Measurements from ENCODE around the gene DNAH7.

Gene DNAH7

GRCh38 chr2:196068271-196069209, at the start of gene DNAH7:
TSS of gene DNAH7 (minus strand) at chr2:196068837. CDS start at chr2:196068711, 126 bp downstream.
- Histone ChIP-seq H3K9ac (no peak within 1 kb of the TSS; the same call in 1 of the 2 replicates), H3K9me3 (no peaks in the 10 kb centered on the region), H3K4me3 (peak within 1 kb of the TSS; percentile 66), H3K36me3 (no peaks in the 10 kb centered on the region), H4K20me1 (no peaks in the 10 kb centered on the region), H3K27me3 (no peaks in the 10 kb centered on the region), H3K4me2 (peak within 1 kb of the TSS; percentile 92), H3K27ac (peak within 1 kb of the TSS; percentile 40; the same call in 1 of the 2 replicates), H3K4me1 (peaks cover 15% of the 10 kb centered on the region)
- TF ChIP-seq Cebpa-rat (IDR thresholded peaks at IDR 0.05): no peak

DNA sequence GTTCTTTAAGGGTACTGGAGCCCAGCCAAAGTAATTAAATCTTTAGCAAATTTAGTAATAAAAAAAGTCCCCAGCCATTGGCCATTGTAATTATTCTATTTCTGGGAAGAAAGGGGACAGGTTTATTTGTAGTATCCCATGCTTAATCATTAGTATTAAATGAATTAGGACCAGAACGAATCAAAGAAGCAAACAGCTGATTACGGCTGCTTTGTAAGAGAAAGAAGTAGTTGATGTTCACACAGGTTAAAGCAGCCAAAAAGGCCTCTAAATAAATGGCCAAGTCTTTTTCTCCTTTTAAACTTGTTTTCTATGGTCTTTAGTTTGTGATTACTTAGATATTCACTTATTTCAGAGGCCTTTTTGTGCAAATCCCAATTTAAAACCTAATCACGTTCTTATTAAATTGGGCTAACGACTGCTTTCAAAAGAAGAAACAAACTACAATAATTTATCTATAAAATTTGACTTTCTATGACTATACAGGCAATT, 48.6 kb upstream of the DNAH7 start:
- no peak overlapping the region for H3K9ac ChIP-seq
- H4K20me1 ChIP-seq: no peaks in the 10 kb centered on the region
- H3K9me3 ChIP-seq: no peaks in the 10 kb centered on the region
- H3K4me2 ChIP-seq: no peak overlapping the region
- TF ChIP-seq Cebpa-rat (IDR thresholded peaks at IDR 0.05): no peak
- no peak overlapping the region for H3K27ac ChIP-seq
- no peaks in the 10 kb centered on the region for H3K27me3 ChIP-seq
- 0 out of 2 replicates have a peak, but pooled peaks cover 8% of the 10 kb centered on the region for H3K4me1 ChIP-seq
- no peak overlapping the region for H3K4me3 ChIP-seq
- H3K36me3 ChIP-seq: no peaks in the 10 kb centered on the region

GRCh38 chr2:196113061-196113974, 44.7 kb upstream of the DNAH7 start:
- H3K4me1 ChIP-seq: 0 out of 2 replicates have a peak, but pooled peaks cover 8% of the 10 kb centered on the region
- H3K4me3 ChIP-seq: no peak overlapping the region
- H3K27ac ChIP-seq: no peak overlapping the region
- no peaks in the 10 kb centered on the region for H4K20me1 ChIP-seq
- H3K9ac ChIP-seq: no peak overlapping the region
- H3K36me3 ChIP-seq: no peaks in the 10 kb centered on the region
- no peak for TF ChIP-seq Cebpa-rat (IDR thresholded peaks at IDR 0.05)
- H3K4me2 ChIP-seq: no peak overlapping the region
- no peaks in the 10 kb centered on the region for H3K27me3 ChIP-seq
- H3K9me3 ChIP-seq: no peaks in the 10 kb centered on the region

- Histone ChIP-seq H3K27ac (no peak overlapping the region), H3K9me3 (no peaks in the 10 kb centered on the region), H3K4me1 (0 out of 2 replicates have a peak, but pooled peaks cover 8% of the 10 kb centered on the region), H3K9ac (no peak overlapping the region), H3K27me3 (no peaks in the 10 kb centered on the region), H3K36me3 (no peaks in the 10 kb centered on the region), H3K4me2 (no peak overlapping the region), H4K20me1 (no peaks in the 10 kb centered on the region), H3K4me3 (no peak overlapping the region)
- no peak for TF ChIP-seq Cebpa-rat (IDR thresholded peaks at IDR 0.05)
These were observed 43.9 kb upstream of the DNAH7 start for GRCh38 chr2:196112418-196113034.

GRCh38 chr2:196108604-196109003, 40.0 kb upstream of the DNAH7 start:
- Histone ChIP-seq H4K20me1 (no peaks in the 10 kb centered on the region), H3K27ac (no peak overlapping the region), H3K9me3 (0 out of 2 replicates have a peak, but pooled peaks cover 4% of the 10 kb centered on the region), H3K9ac (no peak overlapping the region), H3K4me1 (peaks cover 36% of the 10 kb centered on the region), H3K27me3 (no peaks in the 10 kb centered on the region), H3K36me3 (no peaks in the 10 kb centered on the region), H3K4me3 (no peak overlapping the region), H3K4me2 (no peak overlapping the region)
- TF ChIP-seq Cebpa-rat (IDR thresholded peaks at IDR 0.05): no peak

DNA sequence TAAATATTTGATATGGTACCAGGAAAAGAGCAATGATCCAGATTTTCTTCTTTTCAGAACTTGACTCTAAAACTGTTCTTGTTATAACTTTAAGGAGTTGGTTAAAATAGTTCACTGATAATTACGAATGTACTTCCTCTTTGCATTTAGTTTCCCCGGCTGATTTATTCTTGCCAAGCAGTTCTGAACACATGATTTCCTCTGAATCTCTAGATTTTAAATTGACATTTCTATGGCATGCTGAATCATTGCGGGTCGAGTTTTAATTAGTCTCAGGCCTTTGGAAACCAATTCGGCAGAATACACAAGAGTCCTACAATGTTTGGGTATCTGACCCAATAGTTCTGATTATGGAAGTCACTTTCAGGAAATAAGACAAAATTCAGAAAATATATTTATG, 37.3 kb upstream of the DNAH7 start:
- 0 out of 2 replicates have a peak overlapping the region, but pooled peaks have one; percentile 10 for H3K27ac ChIP-seq
- no peaks in the 10 kb centered on the region for H4K20me1 ChIP-seq
- H3K4me3 ChIP-seq: no peak overlapping the region
- no peak for TF ChIP-seq Cebpa-rat (IDR thresholded peaks at IDR 0.05)
- H3K9me3 ChIP-seq: 0 out of 2 replicates have a peak, but pooled peaks cover 4% of the 10 kb centered on the region
- H3K27me3 ChIP-seq: no peaks in the 10 kb centered on the region
- H3K9ac ChIP-seq: no peak overlapping the region
- H3K4me2 ChIP-seq: peak overlapping the region; percentile 28
- peaks cover 48% of the 10 kb centered on the region for H3K4me1 ChIP-seq
- H3K36me3 ChIP-seq: no peaks in the 10 kb centered on the region

GRCh38 chr2:196104066-196104465, 35.4 kb upstream of the DNAH7 start:
- no peak overlapping the region for H3K4me3 ChIP-seq
- no peak for TF ChIP-seq Cebpa-rat (IDR thresholded peaks at IDR 0.05)
- H3K27ac ChIP-seq: no peak overlapping the region
- no peaks in the 10 kb centered on the region for H3K27me3 ChIP-seq
- H3K9ac ChIP-seq: no peak overlapping the region
- H3K4me2 ChIP-seq: peak overlapping the region; percentile 29
- peaks cover 52% of the 10 kb centered on the region for H3K4me1 ChIP-seq
- no peaks in the 10 kb centered on the region for H3K36me3 ChIP-seq
- no peaks in the 10 kb centered on the region for H4K20me1 ChIP-seq
- H3K9me3 ChIP-seq: 0 out of 2 replicates have a peak, but pooled peaks cover 4% of the 10 kb centered on the region

DNA sequence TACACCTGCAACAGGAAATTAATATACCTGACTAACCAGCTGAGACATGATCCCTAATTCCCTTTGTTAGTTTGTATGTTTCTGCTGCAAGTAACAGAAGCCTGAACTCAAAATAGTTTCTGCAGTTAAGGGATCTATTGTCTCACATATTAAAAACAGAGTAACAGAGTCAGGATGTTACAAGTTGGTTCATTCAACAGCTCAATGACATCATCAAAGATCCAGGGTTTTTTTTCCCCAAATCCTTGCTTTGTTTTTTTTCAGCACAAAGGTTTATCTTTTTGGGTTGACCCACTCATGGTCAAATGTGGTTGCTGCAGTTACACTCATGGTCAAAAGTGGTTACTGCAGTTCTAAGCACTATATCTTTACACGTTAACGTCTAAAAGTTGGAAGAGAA, 35.0 kb upstream of the DNAH7 start:
- H3K27me3 ChIP-seq: no peaks in the 10 kb centered on the region
- no peak for TF ChIP-seq Cebpa-rat (IDR thresholded peaks at IDR 0.05)
- no peak overlapping the region for H3K9ac ChIP-seq
- H4K20me1 ChIP-seq: no peaks in the 10 kb centered on the region
- H3K27ac ChIP-seq: 0 out of 2 replicates have a peak overlapping the region, but pooled peaks have one; percentile 7
- H3K9me3 ChIP-seq: 0 out of 2 replicates have a peak, but pooled peaks cover 4% of the 10 kb centered on the region
- H3K4me1 ChIP-seq: peaks cover 52% of the 10 kb centered on the region
- no peaks in the 10 kb centered on the region for H3K36me3 ChIP-seq
- peak overlapping the region; percentile 29 for H3K4me2 ChIP-seq
- no peak overlapping the region for H3K4me3 ChIP-seq

Measured in BLaER1 (cell line).